Measurements from ENCODE around the gene TGFA.

GRCh38 chr2:70557171-70557838, 3.7 kb upstream of the TGFA start:
- TF ChIP-seq CTCF (IDR thresholded peaks at IDR 0.05; ENCODE audit: insufficient read depth, low read depth, low read length): no peak
- TF ChIP-seq EZH2 (IDR thresholded peaks at IDR 0.05; ENCODE audit: insufficient read depth, low read length): no peak

Measured in astrocyte (in vitro differentiated cells and primary cell).